ENCODE data around the gene SMAD3.

SMAD3 gene

GRCh38 chr15:67082007-67082536 lies 16.7 kb downstream of the SMAD3 start:
- no peak for FAIRE-seq

- FAIRE-seq: no peak
Measured at GRCh38 chr15:67083135-67083762, 17.8 kb downstream of the SMAD3 start.

- no peak for FAIRE-seq
Measured at GRCh38 chr15:67084561-67084960, 19.2 kb downstream of the SMAD3 start.

- FAIRE-seq: no peak
Measured at GRCh38 chr15:67085237-67085817, 19.9 kb downstream of the SMAD3 start.

GRCh38 chr15:67085818-67086636 lies 20.6 kb downstream of the SMAD3 start:
- no peak for FAIRE-seq

- no peak for FAIRE-seq
Measured at GRCh38 chr15:67086637-67086914, 21.2 kb downstream of the SMAD3 start.

- no peak for FAIRE-seq
Measured at GRCh38 chr15:67087507-67088172, 22.2 kb downstream of the SMAD3 start.

GRCh38 chr15:67089217-67090193 lies 24.1 kb downstream of the SMAD3 start:
- no peak for FAIRE-seq

GRCh38 chr15:67090297-67091070 lies 25.1 kb downstream of the SMAD3 start:
- no peak for FAIRE-seq

GRCh38 chr15:67091071-67091979 lies 25.9 kb downstream of the SMAD3 start:
- FAIRE-seq: no peak

GRCh38 chr15:67091980-67092677 lies 26.7 kb downstream of the SMAD3 start:
- no peak for FAIRE-seq

GRCh38 chr15:67092752-67093503 lies 27.5 kb downstream of the SMAD3 start:
- no peak for FAIRE-seq

GRCh38 chr15:67093504-67093862 lies 28.1 kb downstream of the SMAD3 start:
- no peak for FAIRE-seq

GRCh38 chr15:67094001-67094826 lies 28.8 kb downstream of the SMAD3 start:
- no peak for FAIRE-seq

GRCh38 chr15:67095912-67096311 lies 30.5 kb downstream of the SMAD3 start:
- no peak for FAIRE-seq

GRCh38 chr15:67096546-67097294 lies 31.3 kb downstream of the SMAD3 start:
- FAIRE-seq: no peak

- no peak for FAIRE-seq
Measured at GRCh38 chr15:67097424-67097823, 32.0 kb downstream of the SMAD3 start.
